ENCODE measurements around the gene ABR. TPM values are rescaled to one million over a fixed set of nuclear protein-coding genes. Genes with fewer than 3 reads are reported as not detected.
"Not testable (repeated sequence)": the region's sequence is repeated elsewhere in the genome, so short reads cannot be mapped to it uniquely, and the experiment has no call there.

ABR gene
- polyA plus RNA-seq, 1 experiment, result 65.4 TPM

GRCh38 chr17:976312-976711, 203.5 kb downstream of the ABR start:
- no peaks in the 10 kb centered on the region for H3K36me3 ChIP-seq (ENCODE audit: control insufficient read depth, insufficient read depth, low read length)
- POLR2A ChIA-PET, result no interaction called here
- DNase-seq (ENCODE audit: low read depth), result no peak
- H3K4me3 ChIP-seq (ENCODE audit: low read depth, low read length), result peak overlapping the region; percentile 91
- H3K27me3 ChIP-seq (ENCODE audit: control insufficient read depth, insufficient read depth, low read length), result no peaks in the 10 kb centered on the region
- no peak for TF ChIP-seq CTCF (IDR thresholded peaks at IDR 0.05; ENCODE audit: insufficient read depth, low read depth, low read length)
- CTCF ChIA-PET, result interaction anchor here (0.6 to 1.8 kb wide), 6 partner anchors 11 to 228 kb away, joined by 3 to 5 read pairs (median 4); no protein-coding TSS in a partner anchor

- no peaks in the 10 kb centered on the region for H3K27me3 ChIP-seq (ENCODE audit: control insufficient read depth, insufficient read depth, low read length)
- ChIA-PET POLR2A (no interaction called here), CTCF (interaction anchor here (1.2 to 1.8 kb wide), 4 partner anchors 58 to 181 kb away, joined by 3 to 5 read pairs (median 3); no protein-coding TSS in a partner anchor)
- H3K36me3 ChIP-seq (ENCODE audit: control insufficient read depth, insufficient read depth, low read length), result no peaks in the 10 kb centered on the region
- no peak for DNase-seq (ENCODE audit: low read depth)
- TF ChIP-seq CTCF (IDR thresholded peaks at IDR 0.05; ENCODE audit: insufficient read depth, low read depth, low read length), result no peak
- peak overlapping the region; percentile 3; the same call in 1 of the 2 replicates for H3K4me3 ChIP-seq (ENCODE audit: low read depth, low read length)
Measured at GRCh38 chr17:975371-975915, 204.3 kb downstream of the ABR start.

- POLR2A ChIA-PET; H3K27me3 ChIP-seq (ENCODE audit: control insufficient read depth, insufficient read depth, low read length); DNase-seq (ENCODE audit: low read depth); H3K36me3 ChIP-seq (ENCODE audit: control insufficient read depth, insufficient read depth, low read length); H3K4me3 ChIP-seq (ENCODE audit: low read depth, low read length): not testable (repeated sequence)
- CTCF ChIA-PET, result interaction anchor here (1.3 kb wide), 1 partner anchor 95 kb away, joined by 3 read pairs; no protein-coding TSS in a partner anchor
Measured at GRCh38 chr17:974778-975177, 205.0 kb downstream of the ABR start.

GRCh38 chr17:973053-973452, 206.7 kb downstream of the ABR start:
- ChIA-PET CTCF (interaction anchor here (0.9 to 1.0 kb wide), 3 partner anchors 57 to 177 kb away, joined by 3 to 5 read pairs (median 3); no protein-coding TSS in a partner anchor), POLR2A (interaction anchor here (0.7 kb wide), 1 partner anchor 126 kb away, joined by 7 read pairs; no protein-coding TSS in a partner anchor)
- no peak for TF ChIP-seq CTCF (IDR thresholded peaks at IDR 0.05; ENCODE audit: insufficient read depth, low read depth, low read length)
- H3K27me3 ChIP-seq (ENCODE audit: control insufficient read depth, insufficient read depth, low read length), result no peaks in the 10 kb centered on the region
- DNase-seq (ENCODE audit: low read depth), result no peak
- no peak overlapping the region for H3K4me3 ChIP-seq (ENCODE audit: low read depth, low read length)
- H3K36me3 ChIP-seq (ENCODE audit: control insufficient read depth, insufficient read depth, low read length), result no peaks in the 10 kb centered on the region

- H3K36me3 ChIP-seq (ENCODE audit: control insufficient read depth, insufficient read depth, low read length); H3K27me3 ChIP-seq (ENCODE audit: control insufficient read depth, insufficient read depth, low read length); POLR2A ChIA-PET; H3K4me3 ChIP-seq (ENCODE audit: low read depth, low read length); DNase-seq (ENCODE audit: low read depth): not testable (repeated sequence)
- CTCF ChIA-PET, result interaction anchor here (1.0 to 2.0 kb wide), 2 partner anchors 14 to 20 kb away, joined by 3 to 5 read pairs; no protein-coding TSS in a partner anchor
Measured at GRCh38 chr17:971861-972260, 207.9 kb downstream of the ABR start.

- H3K36me3 ChIP-seq (ENCODE audit: control insufficient read depth, insufficient read depth, low read length), result no peaks in the 10 kb centered on the region
- no peak for TF ChIP-seq CTCF (IDR thresholded peaks at IDR 0.05; ENCODE audit: insufficient read depth, low read depth, low read length)
- CTCF ChIA-PET, result interaction anchor here (0.7 to 2.0 kb wide), 2 partner anchors 19 to 121 kb away, joined by 5 read pairs; no protein-coding TSS in a partner anchor
- H3K4me3 ChIP-seq (ENCODE audit: low read depth, low read length), result no peak overlapping the region
- POLR2A ChIA-PET, result no interaction called here
- no peak for DNase-seq (ENCODE audit: low read depth)
- H3K27me3 ChIP-seq (ENCODE audit: control insufficient read depth, insufficient read depth, low read length), result no peaks in the 10 kb centered on the region
Measured at GRCh38 chr17:970364-970763, 209.4 kb downstream of the ABR start.

All from BJ (cell line).